ENCODE data around the gene MZF1. TPM values are rescaled to one million over a fixed set of nuclear protein-coding genes. Genes with fewer than 3 reads are reported as not detected.

MZF1 gene
- total RNA-seq, 3 donors from 2014 or later = 30.4 to 43.3 (median 36.1) TPM

DNA sequence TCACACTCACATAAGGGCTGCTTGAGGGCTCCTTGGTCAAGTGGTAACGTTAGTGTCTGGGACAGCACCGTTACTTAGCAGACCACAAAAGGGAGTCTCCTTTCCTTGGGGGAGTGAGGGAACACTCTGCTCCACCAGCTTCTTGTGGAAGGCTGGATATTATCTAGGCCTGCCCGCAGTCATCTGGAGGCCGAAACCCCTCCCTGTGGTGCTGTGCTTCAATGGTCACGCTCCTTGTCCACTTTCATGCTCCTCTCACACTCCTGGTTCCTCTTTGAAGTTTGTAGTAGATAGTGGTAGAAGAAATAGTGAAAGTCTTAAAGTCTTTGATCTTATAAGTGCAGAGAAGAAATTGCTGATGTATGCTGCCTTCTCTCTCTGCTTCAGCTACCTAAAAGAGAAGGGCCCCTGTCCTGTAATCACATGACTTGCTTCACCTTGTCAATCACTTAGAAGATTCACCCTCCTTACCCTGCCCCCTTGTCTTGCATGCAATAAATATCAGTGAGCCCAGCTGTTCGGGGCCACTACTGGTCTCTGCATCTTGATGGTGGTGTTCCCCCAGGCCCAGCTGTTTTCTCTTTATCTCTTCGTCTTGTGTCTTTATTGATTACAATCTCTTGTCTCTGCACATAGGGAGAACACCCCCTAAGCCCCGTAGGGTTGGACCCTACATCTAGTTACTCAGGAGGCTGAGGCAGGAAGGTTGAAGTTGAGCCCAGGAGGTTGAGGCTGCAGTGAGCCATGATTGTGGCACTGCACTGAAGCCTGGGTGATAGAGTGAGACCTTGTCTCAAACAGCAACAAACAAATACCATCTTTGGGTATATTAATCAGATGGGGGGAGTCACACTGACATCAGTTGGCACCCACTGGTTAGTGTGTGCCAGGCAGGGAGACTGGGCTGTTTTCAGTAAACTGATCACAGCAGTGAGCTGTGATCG is 11.6 kb upstream of the MZF1 start:
- intact Hi-C loops (cut with DNase I, micrococcal nuclease) = no loop called here
- H3K36me3 ChIP-seq (ENCODE audit: low read depth) = no peaks in the 10 kb centered on the region

GRCh38 chr19:58582985-58583384 is 9.8 kb upstream of the MZF1 start:
- no peak for ATAC-seq
- intact Hi-C loops (cut with DNase I, micrococcal nuclease) = no loop called here
- Histone ChIP-seq H3K4me1 (ENCODE audit: low read depth) (no peaks in the 10 kb centered on the region), H3K9me3 (no peaks in the 10 kb centered on the region), H3K36me3 (ENCODE audit: low read depth) (no peaks in the 10 kb centered on the region), H3K4me3 (no peak overlapping the region)
- TF ChIP-seq CTCF (IDR thresholded peaks at IDR 0.05) = no peak
- no peak for DNase-seq

More for the DNA sequence above, 11.6 kb upstream of the MZF1 start:
- Histone ChIP-seq H3K4me1 (ENCODE audit: low read depth) (no peaks in the 10 kb centered on the region), H3K9me3 (no peaks in the 10 kb centered on the region), H3K4me3 (no peak overlapping the region)
- ATAC-seq (no peak), DNase-seq (no peak)
- no peak for TF ChIP-seq CTCF (IDR thresholded peaks at IDR 0.05)

DNA sequence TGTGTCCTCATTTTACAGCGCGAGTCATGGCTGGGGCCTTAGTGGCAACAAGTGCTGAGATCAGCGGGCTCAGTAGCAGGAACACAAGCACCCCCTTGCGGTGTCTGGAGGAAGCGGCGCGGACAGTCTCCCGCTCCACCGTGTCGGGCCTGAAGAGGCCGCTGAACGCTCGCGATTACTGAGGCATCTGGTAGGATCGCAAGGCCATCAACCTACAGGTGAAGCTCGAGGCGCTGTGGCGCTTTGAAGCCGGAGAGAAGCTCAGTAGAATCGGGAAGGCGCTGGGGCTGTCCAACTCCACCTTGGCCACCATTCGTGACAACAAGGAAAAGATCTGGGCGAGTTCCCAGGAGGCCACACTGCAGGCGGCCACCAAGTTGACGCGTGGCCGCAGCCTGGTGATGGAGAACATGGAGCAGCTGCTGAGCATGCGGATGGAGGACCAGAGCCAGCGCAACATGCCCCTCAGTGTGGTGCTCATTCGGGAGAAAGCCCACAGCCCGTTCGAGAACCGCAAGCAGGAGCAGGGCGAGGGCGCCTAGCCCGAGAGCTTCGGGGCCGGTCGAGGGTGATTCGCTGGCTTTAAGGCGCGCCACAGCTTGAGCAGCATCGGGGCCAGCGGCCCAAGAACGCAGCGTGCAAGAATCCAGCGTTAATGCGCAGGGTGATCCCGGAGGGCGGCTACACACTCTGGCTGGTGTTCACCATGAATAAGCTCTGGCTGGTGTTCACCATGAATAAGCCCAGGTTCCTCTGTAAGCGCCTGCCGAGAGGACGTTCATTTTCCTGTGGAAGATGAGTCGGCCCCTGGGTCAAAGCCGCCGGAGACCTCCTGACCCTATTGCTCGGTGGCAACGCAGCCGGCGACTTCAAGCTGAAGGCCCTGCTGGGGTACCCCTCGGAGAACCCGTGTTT is 8.3 kb upstream of the MZF1 start:
- Histone ChIP-seq H3K4me1 (ENCODE audit: low read depth) (no peaks in the 10 kb centered on the region), H3K9me3 (no peaks in the 10 kb centered on the region), H3K4me3 (no peak overlapping the region), H3K36me3 (ENCODE audit: low read depth) (no peaks in the 10 kb centered on the region)
- intact Hi-C loops (cut with DNase I, micrococcal nuclease) = no loop called here
- ATAC-seq = peak; percentile 86
- peak; percentile 80 to 85 (median 82) for DNase-seq
- peak; percentile 63 for TF ChIP-seq CTCF (IDR thresholded peaks at IDR 0.05)

GRCh38 chr19:58579473-58580142 is 6.5 kb upstream of the MZF1 start:
- no peak for DNase-seq
- no peak for TF ChIP-seq CTCF (IDR thresholded peaks at IDR 0.05)
- Histone ChIP-seq H3K36me3 (ENCODE audit: low read depth) (no peaks in the 10 kb centered on the region), H3K4me3 (no peak overlapping the region), H3K4me1 (ENCODE audit: low read depth) (peaks cover 1% of the 10 kb centered on the region), H3K9me3 (no peaks in the 10 kb centered on the region)
- intact Hi-C loops (cut with DNase I, micrococcal nuclease) = no loop called here
- ATAC-seq = no peak
